Urinary bladder (tissue), 4 donors: ENCODE results near the gene BST1. TPM values are rescaled to one million over a fixed set of nuclear protein-coding genes. Genes with fewer than 3 reads are reported as not detected.
"Not testable (repeated sequence)": the region's sequence is repeated elsewhere in the genome, so short reads cannot be mapped to it uniquely, and the experiment has no call there.

Source experiments
- DNase-seq: peaks from one replicate; pipeline ENCODE4 v3.0.0-alpha.2; 2015; ENCODE audit errors: extremely low spot score
- H3K27ac ChIP-seq: one replicate; pipeline ENCODE4 v1.5.1; 2013; ENCODE audit warnings: low read depth, mild to moderate bottlenecking, moderate library complexity
- H3K36me3 ChIP-seq: one replicate; pipeline ENCODE4 v1.6.1; 2013; ENCODE audit warnings: mild to moderate bottlenecking, moderate library complexity; ENCODE audit not compliant: insufficient read depth
- H3K4me1 ChIP-seq: one replicate; pipeline ENCODE4 v1.6.1; 2013; ENCODE audit warnings: mild to moderate bottlenecking, moderate library complexity; ENCODE audit not compliant: insufficient read depth
- H3K4me3 ChIP-seq: one replicate; pipeline ENCODE4 v1.5.1; 2013; ENCODE audit warnings: low read depth, low read length
- WGBS: extraction: QIAGEN DNeasy Blood & Tissue Kit; methylation state at CpG from one replicate; pipeline ENCODE4 v1.1.7; 2013; 5-methylcytosine and 5-hydroxymethylcytosine counted together
- polyA plus RNA-seq: library from polyadenylated mRNA; stranded (reverse); fragments of 200-250 nt; gene quantifications from one replicate; pipeline ENCODE4 v1.2.3, GENCODE V29; 2013
- total RNA-seq: library from RNA; depleted of rRNA; stranded (reverse); fragments of >200 nt; gene quantifications from one replicate; pipeline ENCODE4 v1.2.3, GENCODE V29; 2014
- donor health status: healthy with polysubstance abuse.
- donor health status: healthy.

BST1 gene
- total and polyA plus RNA-seq, 2 donors: 21.0 to 23.7 TPM

- not testable (repeated sequence) for H3K36me3 ChIP-seq, H3K27ac ChIP-seq, H3K4me1 ChIP-seq, H3K4me3 ChIP-seq, DNase-seq
- WGBS: 78% methylated on average over 5 of the region's 5 CpGs
These were observed 30.2 kb downstream of the BST1 start for GRCh38 chr4:15733061-15733460.

- 79% methylated on average over 6 of the region's 6 CpGs for WGBS
These were observed 32.7 kb downstream of the BST1 start for GRCh38 chr4:15735536-15735935.

GRCh38 chr4:15736514-15737050 lies 33.7 kb downstream of the BST1 start:
- no peak overlapping the region for H3K27ac ChIP-seq
- H3K4me3 ChIP-seq: no peak overlapping the region
- 95% methylated on average over 4 of the region's 4 CpGs for WGBS
- no peaks in the 10 kb centered on the region for H3K4me1 ChIP-seq
- H3K36me3 ChIP-seq: no peaks in the 10 kb centered on the region
- no peak for DNase-seq

More at GRCh38 chr4:15735536-15735935, 32.7 kb downstream of the BST1 start:
- no peak for DNase-seq
- Histone ChIP-seq H3K4me1 (no peaks in the 10 kb centered on the region), H3K4me3 (no peak overlapping the region), H3K36me3 (no peaks in the 10 kb centered on the region), H3K27ac (no peak overlapping the region)

GRCh38 chr4:15737255-15737654 lies 34.4 kb downstream of the BST1 start:
- H3K4me3 ChIP-seq: no peak overlapping the region
- WGBS: 77% methylated on average over 3 of the region's 3 CpGs
- H3K36me3 ChIP-seq: no peaks in the 10 kb centered on the region
- no peaks in the 10 kb centered on the region for H3K4me1 ChIP-seq
- no peak for DNase-seq
- H3K27ac ChIP-seq: no peak overlapping the region

GRCh38 chr4:15738877-15739276 lies 36.0 kb downstream of the BST1 start:
- 91% methylated on average over 1 of the region's 1 CpG for WGBS
- H3K4me3 ChIP-seq: no peak overlapping the region
- DNase-seq: no peak
- H3K36me3 ChIP-seq: no peaks in the 10 kb centered on the region
- H3K4me1 ChIP-seq: no peaks in the 10 kb centered on the region
- H3K27ac ChIP-seq: no peak overlapping the region

- 79% methylated on average over 11 of the region's 11 CpGs for WGBS
- DNase-seq: no peak
- Histone ChIP-seq H3K4me1 (no peaks in the 10 kb centered on the region), H3K4me3 (no peak overlapping the region), H3K36me3 (no peaks in the 10 kb centered on the region), H3K27ac (no peak overlapping the region)
These were observed 38.0 kb downstream of the BST1 start for GRCh38 chr4:15740764-15741404.

- Histone ChIP-seq H3K36me3 (no peaks in the 10 kb centered on the region), H3K4me3 (no peak overlapping the region), H3K27ac (no peak overlapping the region), H3K4me1 (no peaks in the 10 kb centered on the region)
- WGBS: 62% methylated on average over 1 of the region's 1 CpG
- DNase-seq: no peak
These were observed 39.3 kb downstream of the BST1 start for GRCh38 chr4:15742083-15742582.

- no peak overlapping the region for H3K27ac ChIP-seq
- no peaks in the 10 kb centered on the region for H3K4me1 ChIP-seq
- H3K36me3 ChIP-seq: no peaks in the 10 kb centered on the region
- 36% methylated on average over 1 of the region's 1 CpG for WGBS
- H3K4me3 ChIP-seq: no peak overlapping the region
- no peak for DNase-seq
These were observed 39.8 kb downstream of the BST1 start for GRCh38 chr4:15742637-15743036.

GRCh38 chr4:15744016-15744545 lies 41.2 kb downstream of the BST1 start:
- Histone ChIP-seq H3K4me1 (no peaks in the 10 kb centered on the region), H3K4me3 (no peak overlapping the region), H3K27ac (no peak overlapping the region), H3K36me3 (no peaks in the 10 kb centered on the region)
- no peak for DNase-seq
- WGBS: 24% methylated on average over 5 of the region's 5 CpGs

- DNase-seq: no peak
- Histone ChIP-seq H3K4me1 (no peaks in the 10 kb centered on the region), H3K27ac (no peak overlapping the region), H3K36me3 (no peaks in the 10 kb centered on the region), H3K4me3 (no peak overlapping the region)
- WGBS: 100% methylated on average over 1 of the region's 1 CpG
These were observed 43.2 kb downstream of the BST1 start for GRCh38 chr4:15746110-15746509.

GRCh38 chr4:15749001-15749400 lies 46.1 kb downstream of the BST1 start:
- WGBS: 77% methylated on average over 6 of the region's 6 CpGs
- H3K27ac ChIP-seq: no peak overlapping the region
- H3K4me1 ChIP-seq: no peaks in the 10 kb centered on the region
- H3K4me3 ChIP-seq: no peak overlapping the region
- DNase-seq: no peak
- H3K36me3 ChIP-seq: no peaks in the 10 kb centered on the region

GRCh38 chr4:15751153-15751552 lies 48.3 kb downstream of the BST1 start:
- Histone ChIP-seq H3K4me3 (no peak overlapping the region), H3K36me3 (no peaks in the 10 kb centered on the region), H3K27ac (no peak overlapping the region), H3K4me1 (no peaks in the 10 kb centered on the region)
- DNase-seq: no peak
- WGBS: 97% methylated on average over 2 of the region's 2 CpGs

GRCh38 chr4:15753081-15753480 lies 50.2 kb downstream of the BST1 start:
- H3K4me1 ChIP-seq: no peaks in the 10 kb centered on the region
- WGBS: 75% methylated on average over 6 of the region's 6 CpGs
- no peak overlapping the region for H3K27ac ChIP-seq
- no peaks in the 10 kb centered on the region for H3K36me3 ChIP-seq
- no peak for DNase-seq
- no peak overlapping the region for H3K4me3 ChIP-seq

- 45% methylated on average over 4 of the region's 4 CpGs for WGBS
- H3K4me1 ChIP-seq: no peaks in the 10 kb centered on the region
- no peaks in the 10 kb centered on the region for H3K36me3 ChIP-seq
- H3K27ac ChIP-seq: no peak overlapping the region
- no peak for DNase-seq
- H3K4me3 ChIP-seq: no peak overlapping the region
These were observed 50.9 kb downstream of the BST1 start for GRCh38 chr4:15753786-15754185.
